Endothelial cell of umbilical vein (primary cell): Measurements from ENCODE around the gene MOB2. TPM values are rescaled to one million over a fixed set of nuclear protein-coding genes. Genes with fewer than 3 reads are reported as not detected.

Source experiments
- BruUV-seq: library from RNA; stranded (reverse); fragments of 400-500 nt; replicated peaks from 2 replicates; lab custom pipeline; 2021; lab: Mats Ljungman, UMichigan
- CTCF ChIA-PET: fragments of 300-600, 350-600 bp; sonication (Branson Sonifier 250); formaldehyde crosslinking; loops from one replicate; lab custom pipeline; 2021; ENCODE audit warnings: antibody characterized with exemption, inconsistent platforms; lab: Charles Lee
- POLR2A ChIA-PET: fragments of 300-600, 350-600 bp; sonication (Branson Sonifier 250); formaldehyde crosslinking; loops from one replicate; lab custom pipeline; 2021; ENCODE audit warnings: antibody characterized with exemption, inconsistent platforms; lab: Charles Lee
- DNase-seq: peaks from one replicate; pipeline ENCODE4 v3.0.0-alpha.2; 2011; ENCODE audit warnings: low read depth, low spot score
- FAIRE-seq: peaks from 2 replicates; lab custom pipeline; 2011; peaks lifted over from hg19 to GRCh38; lab: Jason Lieb, UNC
- H2AFZ ChIP-seq: 2 replicates; pipeline ENCODE4 v1.6.0; 2012; ENCODE audit warnings: low read depth, low read length, control low read depth, inconsistent platforms
- H3K27ac ChIP-seq: 2 replicates; pipeline ENCODE4 v1.5.1; 2011; ENCODE audit warnings: low read depth, mild to moderate bottlenecking, control low read depth, low read length, moderate library complexity; ENCODE audit not compliant: insufficient read depth
- H3K27me3 ChIP-seq, 2 experiments: 2 replicates each; pipeline versions ENCODE4 v1.6.0 to v1.6.1; 2011; ENCODE audit warnings: low read length in 2 of 2, mixed read lengths in 1 of 2; ENCODE audit not compliant: control insufficient read depth in 2 of 2, insufficient read depth in 2 of 2
- H3K36me3 ChIP-seq, 2 experiments: 2 replicates in 1 of 2; 3 replicates in 1 of 2; pipeline ENCODE4 v1.5.1; 2011; ENCODE audit warnings: low read length in 2 of 2, mild to moderate bottlenecking in 1 of 2, moderate library complexity in 1 of 2; ENCODE audit not compliant: control insufficient read depth in 2 of 2, insufficient read depth in 2 of 2; ENCODE audit errors: extremely low read depth in 1 of 2
- H3K4me1 ChIP-seq: 3 replicates; pipeline ENCODE4 v1.5.1; 2011; ENCODE audit warnings: mild to moderate bottlenecking, low read length; ENCODE audit not compliant: control insufficient read depth, insufficient read depth; ENCODE audit errors: extremely low read depth
- H3K4me2 ChIP-seq: 2 replicates; pipeline ENCODE4 v1.6.1; 2011; ENCODE audit warnings: low read length, control low read depth, mixed read lengths; ENCODE audit not compliant: insufficient read depth
- H3K4me3 ChIP-seq, 3 experiments: fragments of 200-600 bp in 1 of 3; sonication (generic), shearing (Covaris generic) in 1 of 3; replicated peaks in 1 of 3; 2 replicates each; pipeline ENCODE4 v1.5.1; 2011 to 2016; ENCODE audit warnings: control low read depth in 3 of 3, low read length in 3 of 3, mild to moderate bottlenecking in 2 of 3, inconsistent platforms in 1 of 3, low read depth in 1 of 3, moderate library complexity in 1 of 3; ENCODE audit not compliant: insufficient read depth in 1 of 3
- H3K79me2 ChIP-seq: 2 replicates; pipeline ENCODE4 v1.6.0; 2012; ENCODE audit warnings: low read length, inconsistent platforms; ENCODE audit not compliant: control insufficient read depth, insufficient read depth
- H3K9ac ChIP-seq: replicated peaks from 2 replicates; pipeline ENCODE3; 2011; ENCODE audit warnings: low read length, control low read depth; ENCODE audit not compliant: insufficient read depth; ENCODE audit errors: extremely low read depth
- H3K9me1 ChIP-seq: replicated peaks from 3 replicates; pipeline ENCODE4 v1.6.0; 2011; ENCODE audit warnings: mild to moderate bottlenecking, low read length; ENCODE audit not compliant: control insufficient read depth, insufficient read depth; ENCODE audit errors: extremely low read depth
- H3K9me3 ChIP-seq: replicated peaks from 2 replicates; pipeline ENCODE4 v1.5.1; 2012; ENCODE audit warnings: low read length, inconsistent platforms; ENCODE audit not compliant: control insufficient read depth, insufficient read depth
- H4K20me1 ChIP-seq: replicated peaks from 2 replicates; pipeline ENCODE3; 2011; ENCODE audit warnings: mild to moderate bottlenecking, low read length; ENCODE audit not compliant: control insufficient read depth, insufficient read depth; ENCODE audit errors: extremely low read depth
- EZH2 ChIP-seq: IDR thresholded peaks from 2 replicates; pipeline ENCODE4 v1.6.1; 2012; ENCODE audit warnings: borderline replicate concordance, low read depth, mild to moderate bottlenecking, moderate library complexity, low read length, inconsistent platforms; ENCODE audit not compliant: severe bottlenecking
- FOS ChIP-seq: IDR thresholded peaks from 2 replicates; pipeline ENCODE4 v1.6.1; 2011; ENCODE audit warnings: mild to moderate bottlenecking, low read length, moderate library complexity, borderline replicate concordance; ENCODE audit not compliant: insufficient read depth
- GATA2 ChIP-seq: IDR thresholded peaks from 2 replicates; pipeline ENCODE4 v1.7.0; 2011; ENCODE audit warnings: low read depth, mild to moderate bottlenecking, moderate library complexity, mixed read lengths, low read length; ENCODE audit not compliant: insufficient read length, insufficient read depth
- JUN ChIP-seq: IDR thresholded peaks from 2 replicates; pipeline ENCODE4 v1.6.1; 2011; ENCODE audit warnings: borderline replicate concordance, low read depth; ENCODE audit not compliant: insufficient read length, insufficient read depth
- MYC ChIP-seq: IDR thresholded peaks from one replicate; pipeline ENCODE4 v1.6.1; 2011; ENCODE audit warnings: mild to moderate bottlenecking, low read depth, low read length
- POLR2A ChIP-seq: IDR thresholded peaks from 2 replicates; pipeline ENCODE4 v1.6.1; 2012; ENCODE audit warnings: low read depth, mild to moderate bottlenecking, control low read depth, low read length
- POLR2AphosphoS5 ChIP-seq: IDR thresholded peaks from 2 replicates; pipeline ENCODE4 v1.6.1; 2012; ENCODE audit warnings: low read depth, mild to moderate bottlenecking, control low read depth, low read length, moderate library complexity; ENCODE audit not compliant: insufficient read depth
- dilution Hi-C: fragments of 300-500 bp; cut with MboI; formaldehyde crosslinking; loops from one replicate; pipeline ENCODE4 v1.15.0; 2019; ENCODE audit warnings: low sequenced_read_pairs; ENCODE audit not compliant: extremely low pct_ligation_motif_present
- intact Hi-C: fragments of 100-400 bp; cut with micrococcal nuclease; formaldehyde crosslinking; loops from one replicate; pipeline ENCODE4 v1.10.0; 2022
- polyA plus RNA-seq, 4 experiments: library from polyadenylated mRNA; depleted of rRNA in 3 of 4; stranded (reverse) in 3 of 4; unstranded in 1 of 4; fragments of >200 nt; gene quantifications; 2 replicates each; pipeline versions ENCODE4 v1.2.1 to v1.2.3, GENCODE V29; 2011 to 2012; ENCODE audit warnings: missing spikeins in 1 of 4
- total RNA-seq: library from RNA; stranded (reverse); gene quantifications from 2 replicates; pipeline ENCODE4 v1.2.3, GENCODE V29; 2021
- TF ChIP-seq, protein P1 (sequence below), 2 donors: IDR thresholded peaks; 1 replicate in 1 of 2; 2 replicates in 1 of 2; pipeline ENCODE4 v1.5.1; 2011; ENCODE audit warnings: low read length in 2 of 2, mild to moderate bottlenecking in 2 of 2, moderate library complexity in 2 of 2, control low read depth in 1 of 2, inconsistent platforms in 1 of 2, low read depth in 1 of 2; ENCODE audit not compliant: insufficient read depth in 1 of 2; ENCODE audit errors: extremely low read depth in 1 of 2
- TF ChIP-seq, protein P2 (sequence below): IDR thresholded peaks from 2 replicates; pipeline ENCODE4 v1.6.1; 2011; ENCODE audit not compliant: insufficient read depth, insufficient read length

Gene MOB2
- total and polyA plus RNA-seq, 2 donors (not counting 3 experiments of a cell fraction or from before 2014, with no cell fraction given): 38.2 to 50.6 TPM

DNA sequence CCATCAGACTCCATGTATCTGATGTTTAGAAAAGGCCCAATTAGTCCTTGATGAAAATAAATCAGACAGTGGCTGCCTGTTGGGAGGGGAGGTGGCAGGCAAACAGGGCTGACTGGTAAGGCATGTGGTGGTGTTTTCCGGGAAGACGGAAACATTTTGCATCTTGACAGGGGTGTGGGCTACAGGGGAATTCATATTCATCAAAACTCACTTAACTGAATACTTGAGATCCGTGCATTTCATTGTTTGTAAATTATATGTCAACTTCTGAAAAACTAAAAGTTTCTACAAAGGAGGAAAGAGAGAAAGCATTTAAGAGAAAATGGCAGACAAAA, 10.1 kb upstream of the MOB2 start:
- Histone ChIP-seq H2AFZ (no peak overlapping the region), H3K36me3 (no peaks in the 10 kb centered on the region), H3K4me3 (no peak overlapping the region), H3K4me1 (peaks cover 10% of the 10 kb centered on the region), H3K27ac (no peak overlapping the region), H3K9me3 (no peaks in the 10 kb centered on the region), H3K79me2 (peaks cover 30% of the 10 kb centered on the region), H3K4me2 (no peak overlapping the region), H3K27me3 (no peaks in the 10 kb centered on the region), H3K9ac (no peak overlapping the region), H3K9me1 (no peaks in the 10 kb centered on the region), H4K20me1 (peaks cover 17% of the 10 kb centered on the region)
- TF ChIP-seq, protein P1, sequence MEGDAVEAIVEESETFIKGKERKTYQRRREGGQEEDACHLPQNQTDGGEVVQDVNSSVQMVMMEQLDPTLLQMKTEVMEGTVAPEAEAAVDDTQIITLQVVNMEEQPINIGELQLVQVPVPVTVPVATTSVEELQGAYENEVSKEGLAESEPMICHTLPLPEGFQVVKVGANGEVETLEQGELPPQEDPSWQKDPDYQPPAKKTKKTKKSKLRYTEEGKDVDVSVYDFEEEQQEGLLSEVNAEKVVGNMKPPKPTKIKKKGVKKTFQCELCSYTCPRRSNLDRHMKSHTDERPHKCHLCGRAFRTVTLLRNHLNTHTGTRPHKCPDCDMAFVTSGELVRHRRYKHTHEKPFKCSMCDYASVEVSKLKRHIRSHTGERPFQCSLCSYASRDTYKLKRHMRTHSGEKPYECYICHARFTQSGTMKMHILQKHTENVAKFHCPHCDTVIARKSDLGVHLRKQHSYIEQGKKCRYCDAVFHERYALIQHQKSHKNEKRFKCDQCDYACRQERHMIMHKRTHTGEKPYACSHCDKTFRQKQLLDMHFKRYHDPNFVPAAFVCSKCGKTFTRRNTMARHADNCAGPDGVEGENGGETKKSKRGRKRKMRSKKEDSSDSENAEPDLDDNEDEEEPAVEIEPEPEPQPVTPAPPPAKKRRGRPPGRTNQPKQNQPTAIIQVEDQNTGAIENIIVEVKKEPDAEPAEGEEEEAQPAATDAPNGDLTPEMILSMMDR (IDR thresholded peaks at IDR 0.05; ENCODE audit: extremely low read depth in 1 of 2, insufficient read depth in 1 of 2, low read depth in 1 of 2, low read length in 2 of 2): no peak
- ChIA-PET POLR2A (no interaction called here), CTCF (interaction anchor here (1.2 kb wide), 1 partner anchor 9 kb away, joined by 3 read pairs; no protein-coding TSS in a partner anchor)
- dilution Hi-C loops (no loop called here), intact Hi-C loops (no loop called here)
- FAIRE-seq: no peak
- BruUV-seq: no TSS peak
- DNase-seq: no peak

DNA sequence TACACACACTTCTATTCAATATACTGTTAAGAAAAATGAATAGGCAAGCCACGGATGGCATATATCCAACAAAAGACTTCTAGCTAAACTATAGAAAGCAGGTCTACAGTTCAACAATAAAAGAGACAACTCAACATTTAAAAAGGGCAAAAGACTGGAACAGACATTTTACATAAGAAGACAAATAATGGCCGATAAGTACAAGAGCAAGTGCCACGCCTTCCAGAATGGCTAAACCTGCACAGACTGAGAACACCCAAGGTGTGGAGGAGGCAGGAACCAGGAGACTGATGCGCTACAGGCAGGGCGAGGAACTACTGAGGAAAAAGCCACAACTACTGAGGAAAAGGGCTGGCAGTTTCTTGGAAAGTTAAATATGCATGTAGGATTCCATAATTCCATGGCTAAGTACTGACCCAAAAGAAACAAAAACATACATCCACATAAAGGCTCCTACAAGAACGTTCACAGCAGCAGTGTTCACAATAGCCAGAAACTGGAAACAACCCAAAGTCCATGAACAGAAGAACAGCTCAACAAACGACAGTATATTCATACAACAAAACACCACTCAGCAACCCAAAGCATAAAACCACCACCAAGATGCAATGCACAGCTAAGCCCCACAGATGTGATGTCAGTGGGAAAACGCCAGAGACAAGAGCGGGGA, 9.6 kb upstream of the MOB2 start:
- Histone ChIP-seq H3K9me1 (no peaks in the 10 kb centered on the region), H3K27me3 (no peaks in the 10 kb centered on the region), H3K36me3 (no peaks in the 10 kb centered on the region), H3K4me1 (peaks cover 10% of the 10 kb centered on the region), H2AFZ (no peak overlapping the region), H3K9ac (no peak overlapping the region), H3K27ac (no peak overlapping the region), H3K9me3 (no peaks in the 10 kb centered on the region), H4K20me1 (peaks cover 19% of the 10 kb centered on the region), H3K4me3 (no peak overlapping the region), H3K4me2 (no peak overlapping the region), H3K79me2 (peaks cover 33% of the 10 kb centered on the region)
- ChIA-PET POLR2A (no interaction called here), CTCF (interaction anchor here (1.2 kb wide), 1 partner anchor 9 kb away, joined by 3 read pairs; no protein-coding TSS in a partner anchor)
- TF ChIP-seq POLR2AphosphoS5 (no peak), EZH2 (no peak), POLR2A (no peak), GATA2 (no peak), MYC (no peak), FOS (no peak), JUN (no peak)
- TF ChIP-seq, protein P2, sequence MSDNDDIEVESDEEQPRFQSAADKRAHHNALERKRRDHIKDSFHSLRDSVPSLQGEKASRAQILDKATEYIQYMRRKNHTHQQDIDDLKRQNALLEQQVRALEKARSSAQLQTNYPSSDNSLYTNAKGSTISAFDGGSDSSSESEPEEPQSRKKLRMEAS: no peak
- TF ChIP-seq, protein P1 (IDR thresholded peaks at IDR 0.05; ENCODE audit: extremely low read depth in 1 of 2, insufficient read depth in 1 of 2, low read depth in 1 of 2, low read length in 2 of 2): no peak
- no TSS peak for BruUV-seq
- no peak for FAIRE-seq
- dilution Hi-C loops: no loop called here
- intact Hi-C loops: no loop called here
- DNase-seq: no peak
